PC-9 (cell line): ENCODE measurements around the gene BCAR1. TPM values are rescaled to one million over a fixed set of nuclear protein-coding genes. Genes with fewer than 3 reads are reported as not detected.

Source experiments
- BruUV-seq: library from RNA; stranded (reverse); fragments of 400-500 nt; replicated peaks from 2 replicates; lab custom pipeline; 2021; lab: Mats Ljungman, UMichigan
- CTCF ChIA-PET: fragments of 300-600 bp; sonication (Branson Sonifier 250); formaldehyde crosslinking; loops from one replicate; lab custom pipeline; 2022; ENCODE audit warnings: antibody characterized with exemption; lab: Charles Lee
- POLR2A ChIA-PET: fragments of 300-600 bp; sonication (Branson Sonifier 250); formaldehyde crosslinking; loops from one replicate; lab custom pipeline; 2022; ENCODE audit warnings: antibody characterized with exemption; ENCODE audit not compliant: unreplicated experiment; lab: Charles Lee
- DNase-seq, 2 experiments: peaks; one replicate each; pipeline versions ENCODE4 v3.0.0 to v3.0.0-alpha.2; 2015 to 2022; ENCODE audit warnings: mixed read lengths in 1 of 2
- H2AFZ ChIP-seq: fragments of 200-600 bp; sonication (generic); 2 replicates; pipeline ENCODE4 v1.8.1; 2017; ENCODE audit warnings: antibody characterized with exemption
- H3F3A ChIP-seq: fragments of 200-600 bp; sonication (generic); 2 replicates; pipeline ENCODE4 v1.8.1; 2017; ENCODE audit warnings: antibody characterized with exemption, mild to moderate bottlenecking, low read depth; ENCODE audit not compliant: insufficient read depth
- H3K27ac ChIP-seq: fragments of 200-600 bp; sonication (generic); 2 replicates; pipeline ENCODE4 v1.6.1; 2016; ENCODE audit warnings: mixed run types
- H3K27me3 ChIP-seq: fragments of 200-600 bp; sonication (generic); 2 replicates; pipeline ENCODE4 v1.6.1; 2016; ENCODE audit warnings: low read depth, mixed run types; ENCODE audit not compliant: insufficient read depth
- H3K36me3 ChIP-seq: fragments of 200-600 bp; sonication (generic); 2 replicates; pipeline ENCODE4 v1.6.1; 2016; ENCODE audit warnings: low read depth, mixed run types
- H3K4me1 ChIP-seq: fragments of 200-600 bp; sonication (generic); replicated peaks from 2 replicates; pipeline ENCODE4 v1.6.1; 2016; ENCODE audit warnings: mixed run types; ENCODE audit not compliant: insufficient read depth
- H3K4me2 ChIP-seq: fragments of 200-600 bp; sonication (generic); 2 replicates; pipeline ENCODE4 v1.6.1; 2017; ENCODE audit warnings: mixed run types
- H3K4me3 ChIP-seq: fragments of 200-600 bp; sonication (generic); 2 replicates; pipeline ENCODE4 v1.6.1; 2016; ENCODE audit warnings: mixed run types
- H3K79me2 ChIP-seq: fragments of 200-600 bp; sonication (generic); 2 replicates; pipeline ENCODE4 v1.6.1; 2017; ENCODE audit warnings: low read depth, mixed run types
- H3K9me2 ChIP-seq: fragments of 200-600 bp; sonication (generic); 2 replicates; pipeline ENCODE4 v1.8.1; 2017; ENCODE audit warnings: mild to moderate bottlenecking; ENCODE audit not compliant: insufficient read depth
- H3K9me3 ChIP-seq: fragments of 200-600 bp; sonication (generic); 2 replicates; pipeline ENCODE4 v1.8.1; 2016; ENCODE audit warnings: low read depth; ENCODE audit not compliant: insufficient read depth
- H4K20me1 ChIP-seq: fragments of 200-600 bp; sonication (generic); 2 replicates; pipeline ENCODE4 v1.8.1; 2017; ENCODE audit not compliant: insufficient read depth
- EZH2 ChIP-seq: fragments of 200-600 bp; sonication (generic); IDR thresholded peaks from 2 replicates; pipeline ENCODE4 v1.8.0; 2017; ENCODE audit warnings: antibody characterized with exemption, low read depth
- intact Hi-C: fragments of 100-400 bp; cut with micrococcal nuclease; formaldehyde crosslinking; loops from one replicate; pipeline ENCODE4 v1.10.0; 2022; ENCODE audit not compliant: unreplicated experiment
- total RNA-seq: library from RNA; stranded (reverse); gene quantifications from 2 replicates; pipeline ENCODE4 v1.2.3, GENCODE V29; 2021
- TF ChIP-seq, protein P1 (sequence below): fragments of 200-600 bp; sonication (generic); conservative IDR thresholded peaks from 2 replicates; pipeline ENCODE4 v1.6.1; 2017; ENCODE audit warnings: mixed run types, antibody characterized with exemption, mild to moderate bottlenecking, moderate library complexity

Gene BCAR1
- total RNA-seq, 1 experiment from 2014 or later, result 53.9 TPM

DNA sequence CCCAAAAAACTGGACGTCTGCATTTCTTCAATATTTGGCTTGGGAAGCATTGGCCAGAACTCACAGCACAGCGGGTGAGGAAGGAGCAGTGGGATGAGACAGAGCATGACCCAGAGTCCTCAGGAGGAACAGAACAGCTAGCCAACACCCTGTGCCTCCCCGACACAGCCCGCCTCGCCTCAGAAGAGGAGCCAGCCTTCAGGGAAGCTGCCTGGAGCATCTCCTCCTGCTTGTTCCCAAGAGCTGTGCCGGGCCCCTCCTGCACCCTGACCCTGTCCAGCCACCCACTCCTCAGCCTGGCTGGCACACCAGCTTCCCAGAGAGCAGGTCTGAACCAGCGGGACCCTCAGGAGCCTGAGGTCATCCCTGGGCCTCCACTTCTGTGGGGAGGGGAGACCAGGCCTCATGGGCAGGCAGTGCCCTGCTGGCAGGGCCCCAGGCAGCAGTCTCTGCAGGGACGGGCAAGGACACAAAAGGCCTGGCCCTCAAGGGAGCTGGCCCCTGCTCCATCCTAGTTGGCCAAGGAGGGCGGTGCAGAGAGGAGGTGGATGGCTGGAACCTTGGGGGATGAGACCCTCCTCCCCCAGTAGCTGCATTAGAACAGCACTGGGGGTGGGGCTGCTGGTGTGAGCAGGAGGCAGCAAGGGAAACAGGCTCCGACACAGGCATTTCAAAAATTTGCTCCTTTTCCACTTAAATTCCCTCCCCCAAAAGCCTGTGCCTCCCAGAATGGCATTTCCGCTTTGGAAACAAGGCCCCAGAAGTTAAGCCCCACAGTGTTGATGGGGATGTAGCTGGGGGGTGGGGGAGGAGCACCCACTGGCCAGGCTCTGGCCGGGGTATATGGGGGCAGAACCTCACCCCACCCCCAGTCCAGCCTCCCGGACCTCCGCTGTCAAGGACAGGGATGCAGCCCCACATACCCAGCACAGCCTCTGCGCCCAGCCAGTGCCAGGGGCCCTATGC lies 1.8 kb upstream of the BCAR1 start:
- peaks cover 68% of the 10 kb centered on the region for H4K20me1 ChIP-seq
- H3K9me3 ChIP-seq, result no peaks in the 10 kb centered on the region
- no TSS peak for BruUV-seq
- peaks cover 36% of the 10 kb centered on the region for H3K4me1 ChIP-seq
- ChIA-PET CTCF (no interaction called here), POLR2A (interaction anchor here (0.5 kb wide), 1 partner anchor 112 kb away, joined by 4 read pairs; no protein-coding TSS in a partner anchor)
- H2AFZ ChIP-seq, result no peak overlapping the region
- H3K79me2 ChIP-seq, result peaks cover 67% of the 10 kb centered on the region
- H3K4me2 ChIP-seq, result no peak overlapping the region
- H3F3A ChIP-seq, result peaks cover 20% of the 10 kb centered on the region; the same call in 1 of the 2 replicates
- no peak overlapping the region for H3K4me3 ChIP-seq
- intact Hi-C loops, result no loop called here
- no peak for TF ChIP-seq EZH2
- TF ChIP-seq, protein P1, sequence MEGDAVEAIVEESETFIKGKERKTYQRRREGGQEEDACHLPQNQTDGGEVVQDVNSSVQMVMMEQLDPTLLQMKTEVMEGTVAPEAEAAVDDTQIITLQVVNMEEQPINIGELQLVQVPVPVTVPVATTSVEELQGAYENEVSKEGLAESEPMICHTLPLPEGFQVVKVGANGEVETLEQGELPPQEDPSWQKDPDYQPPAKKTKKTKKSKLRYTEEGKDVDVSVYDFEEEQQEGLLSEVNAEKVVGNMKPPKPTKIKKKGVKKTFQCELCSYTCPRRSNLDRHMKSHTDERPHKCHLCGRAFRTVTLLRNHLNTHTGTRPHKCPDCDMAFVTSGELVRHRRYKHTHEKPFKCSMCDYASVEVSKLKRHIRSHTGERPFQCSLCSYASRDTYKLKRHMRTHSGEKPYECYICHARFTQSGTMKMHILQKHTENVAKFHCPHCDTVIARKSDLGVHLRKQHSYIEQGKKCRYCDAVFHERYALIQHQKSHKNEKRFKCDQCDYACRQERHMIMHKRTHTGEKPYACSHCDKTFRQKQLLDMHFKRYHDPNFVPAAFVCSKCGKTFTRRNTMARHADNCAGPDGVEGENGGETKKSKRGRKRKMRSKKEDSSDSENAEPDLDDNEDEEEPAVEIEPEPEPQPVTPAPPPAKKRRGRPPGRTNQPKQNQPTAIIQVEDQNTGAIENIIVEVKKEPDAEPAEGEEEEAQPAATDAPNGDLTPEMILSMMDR, result no peak
- H3K27ac ChIP-seq, result no peak overlapping the region
- H3K9me2 ChIP-seq, result no peaks in the 10 kb centered on the region
- no peak for DNase-seq
- H3K27me3 ChIP-seq, result no peaks in the 10 kb centered on the region
- H3K36me3 ChIP-seq, result no peaks in the 10 kb centered on the region

DNA sequence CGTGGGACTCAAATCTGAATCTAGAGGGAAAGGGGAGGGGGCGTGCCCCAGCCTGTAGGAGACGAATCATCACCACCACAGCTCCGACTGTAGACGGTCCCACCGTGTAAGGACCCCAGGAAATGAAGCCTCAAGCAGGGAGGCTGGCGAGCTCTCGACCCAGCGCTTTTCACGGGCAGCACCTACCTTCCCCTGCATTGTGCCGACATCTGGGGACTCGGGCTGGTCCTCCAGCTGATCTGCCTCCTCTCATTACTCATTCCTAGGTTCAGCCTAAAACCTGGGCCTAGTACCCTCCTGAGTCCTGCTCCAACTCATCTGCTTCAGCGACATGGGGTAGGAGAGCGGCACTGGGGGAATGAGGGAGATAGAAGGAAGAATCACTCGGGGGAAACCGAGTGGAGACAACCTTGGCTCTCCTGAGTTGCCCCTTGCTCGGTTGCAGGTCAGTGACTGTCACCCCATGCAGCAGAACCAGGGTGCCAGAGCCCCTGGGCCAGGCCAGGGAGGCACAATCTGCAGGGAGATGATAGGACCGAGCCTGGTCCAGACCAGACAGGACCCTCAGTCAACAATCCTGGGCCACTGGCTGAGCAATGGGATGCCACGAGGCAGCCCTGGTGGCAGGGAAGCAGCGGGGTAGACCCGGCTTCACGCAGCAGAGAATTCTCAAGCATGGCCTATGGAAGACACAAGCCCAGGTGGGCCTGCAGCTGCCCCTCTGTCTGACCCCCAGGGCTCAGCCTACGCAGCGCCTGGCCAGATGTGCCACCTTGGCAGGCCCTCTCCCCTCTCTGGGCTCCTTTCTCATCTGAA lies 833 bp upstream of the BCAR1 start:
- intact Hi-C loops, result no loop called here
- Histone ChIP-seq H3K9me3 (no peaks in the 10 kb centered on the region), H3K36me3 (no peaks in the 10 kb centered on the region), H3K4me2 (peak overlapping the region; percentile 56), H3F3A (peaks cover 20% of the 10 kb centered on the region; the same call in 1 of the 2 replicates), H4K20me1 (peaks cover 71% of the 10 kb centered on the region), H3K27me3 (no peaks in the 10 kb centered on the region), H2AFZ (no peak overlapping the region), H3K9me2 (no peaks in the 10 kb centered on the region), H3K4me1 (peaks cover 46% of the 10 kb centered on the region), H3K27ac (no peak overlapping the region), H3K4me3 (peak overlapping the region; percentile 10; the same call in 1 of the 2 replicates), H3K79me2 (peaks cover 67% of the 10 kb centered on the region)
- no TSS peak for BruUV-seq
- DNase-seq, result no peak
- no peak for TF ChIP-seq EZH2
- TF ChIP-seq, protein P1, result no peak
- ChIA-PET POLR2A (interaction anchor here (0.5 kb wide), 1 partner anchor 113 kb away, joined by 4 read pairs; no protein-coding TSS in a partner anchor), CTCF (no interaction called here)

DNA sequence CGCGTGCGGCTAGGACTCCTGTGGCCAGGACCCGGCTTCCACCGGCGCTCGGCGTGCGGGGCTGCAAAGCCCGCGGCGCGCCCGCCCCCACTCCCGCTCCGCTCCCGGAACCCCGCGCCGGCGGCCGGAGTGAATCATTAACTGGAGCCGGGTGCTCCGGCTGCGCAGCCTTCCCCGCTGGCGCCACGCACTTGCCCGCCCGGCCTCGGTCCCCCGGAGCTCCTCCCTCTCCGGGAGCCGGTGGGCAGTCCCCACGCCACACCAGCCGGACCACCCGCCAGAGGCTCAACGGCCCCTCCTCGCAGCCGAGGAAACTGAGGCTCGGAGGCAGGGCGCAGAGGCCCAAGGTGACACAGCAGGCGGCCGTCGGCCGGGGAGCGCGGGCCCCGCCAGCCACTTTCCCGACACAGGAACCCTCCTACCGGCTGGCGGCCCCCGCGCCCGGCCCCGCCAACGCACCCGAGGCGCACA lies 580 bp downstream of the BCAR1 start:
- no peaks in the 10 kb centered on the region for H3K9me2 ChIP-seq
- DNase-seq, result no peak
- ChIA-PET CTCF (interaction anchor here (0.6 kb wide), 1 partner anchor 214 kb away, joined by 3 read pairs; the partner anchor contains the start of gene TMEM170A), POLR2A (interaction anchor here (0.6 to 0.9 kb wide), 2 partner anchors 31 to 55 kb away, joined by 3 to 6 read pairs; no protein-coding TSS in a partner anchor)
- TF ChIP-seq EZH2, result no peak
- TF ChIP-seq, protein P1, result no peak
- peak overlapping the region; percentile 64 for H2AFZ ChIP-seq
- no peaks in the 10 kb centered on the region for H3K27me3 ChIP-seq
- peak overlapping the region; percentile 54; the same call in 1 of the 2 replicates for H3K27ac ChIP-seq
- intact Hi-C loops, result no loop called here
- no TSS peak for BruUV-seq
- no peaks in the 10 kb centered on the region for H3K36me3 ChIP-seq
- peak overlapping the region; percentile 71 for H3K4me3 ChIP-seq
- H3K79me2 ChIP-seq, result peaks cover 66% of the 10 kb centered on the region
- H3F3A ChIP-seq, result peaks cover 31% of the 10 kb centered on the region
- peak overlapping the region; percentile 79 for H3K4me2 ChIP-seq
- peaks cover 57% of the 10 kb centered on the region for H4K20me1 ChIP-seq
- H3K9me3 ChIP-seq, result no peaks in the 10 kb centered on the region
- peaks cover 60% of the 10 kb centered on the region for H3K4me1 ChIP-seq
